HepG2 (cell line): ENCODE results near the gene PTPRE. TPM values are rescaled to one million over a fixed set of nuclear protein-coding genes. Genes with fewer than 3 reads are reported as not detected.

ENCODE experiments used
- ATAC-seq: fragments of 200-7000 bp; cut with Tn5 transposase; 3 replicates; pipeline ENCODE4 v1.9.1; 2020; ENCODE audit warnings: mild to moderate bottlenecking, moderate library complexity
- BruUV-seq: library from RNA; stranded (reverse); fragments of 400-500 nt; replicated peaks from 2 replicates; lab custom pipeline; 2021; lab: Mats Ljungman, UMichigan
- CTCF ChIA-PET: fragments of 300-600 bp; formaldehyde crosslinking; extraction: SDS; loops from one replicate; lab custom pipeline; 2021; ENCODE audit warnings: low total read pairs, inconsistent platforms, low intra/inter-chr PET ratio; lab: Yijun Ruan, JAX
- POLR2A ChIA-PET: fragments of 350-600 bp; sonication (Branson Sonifier 250); formaldehyde crosslinking; loops from one replicate; lab custom pipeline; 2020; ENCODE audit warnings: antibody characterized with exemption, inconsistent platforms; lab: Yijun Ruan, JAX
- DNase-seq: peaks from one replicate; pipeline ENCODE4 v3.0.0-alpha.2; 2015; ENCODE audit warnings: low spot score
- FAIRE-seq: peaks from 3 replicates; lab custom pipeline; 2011; peaks lifted over from hg19 to GRCh38; lab: Jason Lieb, UNC
- H2AFZ ChIP-seq: one replicate; pipeline ENCODE4 v1.6.1; 2011; ENCODE audit warnings: low read length, inconsistent platforms
- H3K27ac ChIP-seq: fragments of 300-600 bp; 3 replicates; pipeline ENCODE4 v1.8.0; 2011; ENCODE audit warnings: mixed run types, mild to moderate bottlenecking, mixed read lengths, low read length, inconsistent platforms; ENCODE audit not compliant: insufficient read depth; ENCODE audit errors: extremely low read length
- H3K27me3 ChIP-seq, 2 experiments: fragments of 200-600 bp in 1 of 2; 2 replicates in 1 of 2; 3 replicates in 1 of 2; pipeline versions ENCODE4 v1.6.0 to v1.8.0; 2011; ENCODE audit warnings: low read length in 2 of 2, mild to moderate bottlenecking in 2 of 2, moderate library complexity in 2 of 2, inconsistent platforms in 1 of 2; ENCODE audit not compliant: insufficient read depth in 2 of 2, control insufficient read depth in 1 of 2
- H3K36me3 ChIP-seq, 2 experiments: fragments of 200-600 bp in 1 of 2; replicated peaks in 1 of 2; 2 replicates in 1 of 2; 3 replicates in 1 of 2; pipeline versions ENCODE4 v1.5.1 to v1.8.0; 2011; ENCODE audit warnings: low read length in 2 of 2, inconsistent platforms in 1 of 2; ENCODE audit not compliant: insufficient read depth in 2 of 2, control insufficient read depth in 1 of 2
- H3K4me1 ChIP-seq: 2 replicates; pipeline ENCODE4 v1.5.1; 2012; ENCODE audit warnings: low read length, inconsistent platforms; ENCODE audit not compliant: insufficient read depth
- H3K4me2 ChIP-seq: 2 replicates; pipeline ENCODE4 v1.6.0; 2011; ENCODE audit warnings: low read depth, low read length, inconsistent platforms
- H3K4me3 ChIP-seq, 3 experiments: fragments of 200-600 bp in 1 of 3; sonication (generic), shearing (Covaris generic) in 1 of 3; replicated peaks in 1 of 3; 2 replicates each; pipeline ENCODE4 v1.5.1; 2011 to 2016; ENCODE audit warnings: low read length in 3 of 3, inconsistent platforms in 2 of 3, low read depth in 2 of 3, mild to moderate bottlenecking in 2 of 3, control low read depth in 1 of 3, mixed read lengths in 1 of 3; ENCODE audit not compliant: insufficient read depth in 1 of 3
- H3K79me2 ChIP-seq: one replicate; pipeline ENCODE4 v1.6.1; 2011; ENCODE audit warnings: low read length, inconsistent platforms; ENCODE audit not compliant: insufficient read depth
- H3K9ac ChIP-seq: 2 replicates; pipeline ENCODE4 v1.6.0; 2011; ENCODE audit warnings: mild to moderate bottlenecking, low read depth, low read length, inconsistent platforms; ENCODE audit not compliant: insufficient read depth
- H3K9me3 ChIP-seq: 2 replicates; pipeline ENCODE4 v1.5.1; 2012; ENCODE audit warnings: mild to moderate bottlenecking, low read length
- H4K20me1 ChIP-seq: 2 replicates; pipeline ENCODE4 v1.6.0; 2011; ENCODE audit warnings: inconsistent platforms, mild to moderate bottlenecking, low read length, moderate library complexity; ENCODE audit not compliant: insufficient read depth
- CREB1 ChIP-seq, 2 experiments: fragments of 450-650 bp in 1 of 2; IDR thresholded peaks; 2 replicates each; pipeline ENCODE4 v1.6.1; 2016 to 2017; ENCODE audit warnings: control low read depth in 1 of 2, mild to moderate bottlenecking in 1 of 2, missing compliant biosample characterization in 1 of 2, missing genetic modification characterization in 1 of 2
- WGBS: methylation state at CpG from one replicate; pipeline ENCODE4 v1.1.6; 2017; ENCODE audit warnings: low lambda C conversion rate; 5-methylcytosine and 5-hydroxymethylcytosine counted together
- in situ Hi-C: cut with HindIII; loops from 2 replicates; pipeline ENCODE4 v1.10.0; 2017; ENCODE audit warnings: low pct_unique_long_range_greater_than_20kb; ENCODE audit not compliant: extremely low pct_ligation_motif_present
- intact Hi-C: fragments of 100-400 bp; cut with micrococcal nuclease; formaldehyde crosslinking; loops from one replicate; pipeline ENCODE4 v1.10.0; 2022; ENCODE audit not compliant: unreplicated experiment
- polyA plus RNA-seq, 8 experiments: library from polyadenylated mRNA; depleted of rRNA in 3 of 8; stranded (reverse) in 7 of 8; unstranded in 1 of 8; fragments of >200 nt; fragmentation: Illumina TruSeq in 4 of 8; extraction: Trizol in 4 of 8; gene quantifications; 2 replicates each; pipeline versions ENCODE4 v1.2.1 to v1.2.3, GENCODE V29; 2011 to 2016; ENCODE audit warnings: low read depth in 4 of 8, missing spikeins in 1 of 8, mixed read lengths in 1 of 8; ENCODE audit not compliant: insufficient read depth in 1 of 8
- total RNA-seq, 5 experiments: library from RNA; depleted of rRNA; stranded (reverse); fragments of >200 nt; fragmentation: Illumina TruSeq; extraction: Trizol; gene quantifications; 2 replicates each; pipeline ENCODE4 v1.2.3, GENCODE V29; 2016; ENCODE audit warnings: low read depth in 1 of 5
- TF ChIP-seq, protein P1 (sequence below): sonication (generic); formaldehyde crosslinking; IDR thresholded peaks from 2 replicates; pipeline ENCODE4 v1.4.0; 2020; ENCODE audit warnings: missing genetic modification reagents

Gene PTPRE
- total and polyA plus RNA-seq, 2 of the 13 experiments (the other 11 are each of a cell fraction or from before 2014, with no cell fraction given), result 0.01 to 0.02 TPM

DNA sequence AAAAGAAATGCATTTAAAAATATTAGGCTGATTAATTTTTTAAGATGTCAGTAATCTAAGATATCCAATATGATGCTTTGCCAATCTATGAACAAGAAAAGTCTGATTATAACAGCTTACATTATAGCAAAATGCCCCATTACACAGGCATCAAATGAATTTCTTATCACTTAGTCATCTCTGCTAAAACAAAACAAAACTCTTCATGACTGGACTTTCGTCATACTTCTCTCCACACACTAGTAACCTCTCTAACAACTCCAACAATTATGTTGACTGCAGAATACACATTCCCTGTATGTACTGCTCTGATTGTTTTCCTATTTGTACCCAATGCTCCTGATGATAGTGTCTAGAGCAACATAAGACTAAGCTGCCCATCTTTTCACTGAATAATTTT is 223.1 kb downstream of the PTPRE start:
- 12% methylated on average over 1 of the region's 1 CpG for WGBS
- no peaks in the 10 kb centered on the region for H3K36me3 ChIP-seq
- no peaks in the 10 kb centered on the region for H4K20me1 ChIP-seq
- ChIA-PET CTCF (no interaction called here), POLR2A (no interaction called here)
- intact Hi-C loops (no loop called here), in situ Hi-C loops (no loop called here)
- TF ChIP-seq, protein P1, sequence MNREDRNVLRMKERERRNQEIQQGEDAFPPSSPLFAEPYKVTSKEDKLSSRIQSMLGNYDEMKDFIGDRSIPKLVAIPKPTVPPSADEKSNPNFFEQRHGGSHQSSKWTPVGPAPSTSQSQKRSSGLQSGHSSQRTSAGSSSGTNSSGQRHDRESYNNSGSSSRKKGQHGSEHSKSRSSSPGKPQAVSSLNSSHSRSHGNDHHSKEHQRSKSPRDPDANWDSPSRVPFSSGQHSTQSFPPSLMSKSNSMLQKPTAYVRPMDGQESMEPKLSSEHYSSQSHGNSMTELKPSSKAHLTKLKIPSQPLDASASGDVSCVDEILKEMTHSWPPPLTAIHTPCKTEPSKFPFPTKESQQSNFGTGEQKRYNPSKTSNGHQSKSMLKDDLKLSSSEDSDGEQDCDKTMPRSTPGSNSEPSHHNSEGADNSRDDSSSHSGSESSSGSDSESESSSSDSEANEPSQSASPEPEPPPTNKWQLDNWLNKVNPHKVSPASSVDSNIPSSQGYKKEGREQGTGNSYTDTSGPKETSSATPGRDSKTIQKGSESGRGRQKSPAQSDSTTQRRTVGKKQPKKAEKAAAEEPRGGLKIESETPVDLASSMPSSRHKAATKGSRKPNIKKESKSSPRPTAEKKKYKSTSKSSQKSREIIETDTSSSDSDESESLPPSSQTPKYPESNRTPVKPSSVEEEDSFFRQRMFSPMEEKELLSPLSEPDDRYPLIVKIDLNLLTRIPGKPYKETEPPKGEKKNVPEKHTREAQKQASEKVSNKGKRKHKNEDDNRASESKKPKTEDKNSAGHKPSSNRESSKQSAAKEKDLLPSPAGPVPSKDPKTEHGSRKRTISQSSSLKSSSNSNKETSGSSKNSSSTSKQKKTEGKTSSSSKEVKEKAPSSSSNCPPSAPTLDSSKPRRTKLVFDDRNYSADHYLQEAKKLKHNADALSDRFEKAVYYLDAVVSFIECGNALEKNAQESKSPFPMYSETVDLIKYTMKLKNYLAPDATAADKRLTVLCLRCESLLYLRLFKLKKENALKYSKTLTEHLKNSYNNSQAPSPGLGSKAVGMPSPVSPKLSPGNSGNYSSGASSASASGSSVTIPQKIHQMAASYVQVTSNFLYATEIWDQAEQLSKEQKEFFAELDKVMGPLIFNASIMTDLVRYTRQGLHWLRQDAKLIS, result no peak
- TF ChIP-seq CREB1 (IDR thresholded peaks at IDR 0.05) (0 out of 2 replicates have a peak, but pooled peaks have one; percentile 20), CREB1 (CRISPR knock-in tag; IDR thresholded peaks at IDR 0.05) (no peak)
- no peak overlapping the region for H3K9ac ChIP-seq
- BruUV-seq, result no TSS peak
- H3K9me3 ChIP-seq, result no peaks in the 10 kb centered on the region
- ATAC-seq (no peak), DNase-seq (peak; percentile 24), FAIRE-seq (no peak)
- H2AFZ ChIP-seq, result no peak overlapping the region
- H3K27me3 ChIP-seq, result no peaks in the 10 kb centered on the region; a peak in 1 of 5 replicates
- H3K4me2 ChIP-seq, result no peak overlapping the region
- H3K79me2 ChIP-seq, result peaks cover 9% of the 10 kb centered on the region
- no peak overlapping the region for H3K4me3 ChIP-seq
- H3K4me1 ChIP-seq, result peaks cover 8% of the 10 kb centered on the region
- no peak overlapping the region for H3K27ac ChIP-seq

Other genes with a start within 250 kb of the PTPRE start
- not detected in 2 replicates for gene FOXI2, start 169.9 kb upstream of the PTPRE start, total RNA-seq (2016; rRNA removed; fragmentation: Illumina TruSeq; extraction: Trizol)
- gene FOXI2, start 169.9 kb upstream of the PTPRE start, polyA plus RNA-seq (2011; rRNA removed), result not detected in 2 replicates
- not detected in 2 replicates for gene CLRN3, start 14.2 kb upstream of the PTPRE start, total RNA-seq (2016; rRNA removed; fragmentation: Illumina TruSeq; extraction: Trizol)
- gene CLRN3, start 14.2 kb upstream of the PTPRE start, polyA plus RNA-seq (2011; rRNA removed), result not detected in 2 replicates
- 22.9 and 54.3 TPM in 2 replicates for gene MKI67, start 219.3 kb downstream of the PTPRE start, total RNA-seq (2016; rRNA removed; fragmentation: Illumina TruSeq; extraction: Trizol)
- gene MKI67, start 219.3 kb downstream of the PTPRE start, polyA plus RNA-seq (2011; rRNA removed), result 4.7 and 6.7 TPM in 2 replicates